HG03175 (cell line): ENCODE results near the gene KRT32.

ENCODE experiments used
- ATAC-seq: cut with Tn5 transposase; IDR thresholded peaks from one replicate; pipeline ENCODE4 v1.9.1; 2021; ENCODE audit warnings: mild to moderate bottlenecking, moderate library complexity; ENCODE audit not compliant: unreplicated experiment

The KRT32 gene

DNA sequence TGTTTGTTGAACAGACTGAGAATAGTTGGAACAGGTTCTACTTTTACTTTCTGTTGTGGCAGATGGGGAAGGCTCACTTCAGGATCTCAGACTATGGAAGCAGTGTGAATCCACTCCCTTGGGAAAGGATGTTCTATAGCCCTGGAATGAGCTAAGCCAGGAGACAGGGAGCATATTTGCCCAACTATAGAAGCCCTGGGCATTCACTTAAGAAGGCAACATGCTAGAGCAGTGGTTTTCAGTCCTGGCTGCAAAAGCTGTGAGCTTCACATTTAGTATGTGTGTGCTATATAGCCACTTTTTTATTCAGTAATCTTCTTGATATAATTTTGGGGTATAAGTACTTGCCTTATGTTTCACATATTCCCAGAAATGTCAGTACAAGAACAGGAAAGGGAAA is 1.2 kb upstream of the KRT32 start:
- ATAC-seq, result no peak

DNA sequence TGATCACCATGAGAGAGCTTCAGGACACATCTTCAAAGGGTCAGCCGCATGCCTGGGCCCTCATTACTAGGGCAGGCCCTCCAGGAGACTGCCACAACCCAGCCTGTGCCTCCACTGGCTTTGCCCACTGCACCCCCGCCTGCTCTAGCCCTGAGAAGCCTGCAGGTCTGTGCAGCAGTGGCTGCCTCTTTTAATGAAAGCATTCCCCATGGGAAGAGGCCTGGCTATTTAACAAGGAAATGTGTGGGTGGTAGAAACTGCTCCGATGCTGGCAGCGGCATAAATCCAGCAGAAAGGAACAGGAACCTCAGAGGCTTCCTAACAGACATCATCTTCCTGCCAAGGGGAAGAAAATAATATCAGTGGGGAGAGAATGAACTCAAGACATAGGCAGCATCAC is 375 bp upstream of the KRT32 start:
- no peak for ATAC-seq

DNA sequence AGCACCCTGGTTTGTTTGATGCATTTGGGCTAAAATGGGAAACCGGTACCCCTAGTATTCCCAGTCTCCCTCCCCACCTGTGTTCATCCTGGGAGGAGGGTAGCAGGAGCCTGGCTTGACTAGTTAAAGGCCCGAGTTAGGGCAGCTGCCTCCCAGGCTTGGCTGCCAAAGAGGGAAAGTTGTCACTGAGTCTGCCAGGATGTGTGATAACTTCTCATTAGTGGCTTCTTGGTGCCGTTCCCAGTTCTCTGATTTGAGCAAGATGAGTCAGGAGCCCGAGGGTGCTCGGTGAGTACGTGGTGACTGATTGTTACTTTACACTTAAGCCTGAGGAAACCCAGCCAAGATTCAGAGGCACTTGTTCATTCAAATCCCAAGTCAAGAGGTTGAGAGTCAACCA is 2.5 kb downstream of the KRT32 start:
- no peak for ATAC-seq

DNA sequence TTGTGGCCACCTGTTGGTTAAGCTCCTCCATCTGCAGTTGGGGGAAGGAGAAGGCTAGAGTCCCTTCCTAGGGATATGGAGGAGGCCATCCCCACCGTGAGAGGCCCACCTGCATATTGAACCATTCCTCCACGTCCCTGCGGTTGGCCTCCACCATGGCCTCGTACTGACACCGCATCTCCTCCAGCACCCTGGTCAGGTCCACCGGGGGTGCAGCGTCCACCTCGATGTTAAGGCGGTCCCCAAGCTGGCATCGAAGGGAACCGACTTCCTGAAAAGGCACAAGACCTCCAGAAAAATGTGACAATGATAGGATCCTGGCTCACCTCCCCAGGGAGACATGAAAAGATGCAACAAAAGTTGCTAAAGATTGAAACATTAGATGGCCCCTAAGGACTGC is 3.0 kb downstream of the KRT32 start:
- no peak for ATAC-seq

DNA sequence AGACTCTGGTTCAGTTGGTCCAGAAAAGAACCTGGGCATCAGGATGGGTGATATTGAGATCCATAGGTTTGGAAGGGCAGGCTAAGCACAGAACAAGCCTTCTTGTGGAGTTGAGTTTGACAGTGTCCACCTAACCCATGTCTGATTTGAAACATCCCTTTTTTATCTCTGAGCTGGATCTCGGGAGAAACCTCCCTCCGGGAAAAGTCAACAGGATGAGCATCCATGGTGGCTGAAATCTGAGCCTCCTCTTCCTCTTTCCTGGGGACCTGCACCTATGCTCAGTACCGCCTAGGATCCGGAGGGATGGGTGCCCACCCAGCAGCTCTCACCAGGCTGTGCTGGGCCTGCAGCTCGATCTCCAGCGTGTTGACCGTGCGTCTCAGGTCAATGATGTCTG is 3.4 kb downstream of the KRT32 start:
- ATAC-seq, result no peak

DNA sequence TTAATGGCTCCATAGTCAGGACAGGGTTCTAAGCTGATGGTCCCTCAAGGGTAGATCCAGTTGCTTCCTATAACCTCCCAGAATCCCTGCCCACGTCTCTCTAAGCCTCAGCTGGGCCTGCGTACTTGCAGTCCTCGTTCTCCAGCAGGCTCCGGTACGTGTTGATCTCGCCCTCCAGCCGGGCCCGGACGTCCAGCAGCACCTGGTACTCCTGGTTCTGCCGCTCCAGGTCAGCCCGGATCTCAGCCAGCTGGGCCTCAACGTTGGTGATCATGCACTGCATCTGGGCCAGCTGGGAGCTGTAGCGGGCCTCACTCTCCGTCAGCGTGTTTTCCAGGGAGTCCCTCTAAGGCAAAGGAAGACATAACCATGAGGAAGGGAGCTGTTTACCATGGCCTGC is 4.5 kb downstream of the KRT32 start:
- no peak for ATAC-seq

DNA sequence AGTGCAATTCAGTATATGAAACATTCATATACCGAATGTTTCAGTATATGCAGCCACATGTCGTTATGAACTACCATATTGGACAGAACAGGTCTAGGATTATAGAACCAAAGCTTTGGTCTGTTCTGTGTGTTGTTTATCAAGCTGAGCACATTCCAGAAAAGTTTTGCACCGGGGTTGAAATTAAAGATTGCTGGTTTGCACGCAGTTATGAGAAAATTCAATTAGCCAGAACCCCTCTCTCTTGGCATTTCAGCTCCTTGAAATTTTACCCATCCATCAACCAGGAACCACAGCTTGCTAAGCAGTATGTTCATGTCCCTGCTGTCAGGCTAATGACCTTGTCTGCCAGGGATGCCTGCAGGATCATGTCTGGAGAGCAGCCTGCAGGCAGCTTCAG is 9.5 kb downstream of the KRT32 start:
- ATAC-seq, result no peak

DNA sequence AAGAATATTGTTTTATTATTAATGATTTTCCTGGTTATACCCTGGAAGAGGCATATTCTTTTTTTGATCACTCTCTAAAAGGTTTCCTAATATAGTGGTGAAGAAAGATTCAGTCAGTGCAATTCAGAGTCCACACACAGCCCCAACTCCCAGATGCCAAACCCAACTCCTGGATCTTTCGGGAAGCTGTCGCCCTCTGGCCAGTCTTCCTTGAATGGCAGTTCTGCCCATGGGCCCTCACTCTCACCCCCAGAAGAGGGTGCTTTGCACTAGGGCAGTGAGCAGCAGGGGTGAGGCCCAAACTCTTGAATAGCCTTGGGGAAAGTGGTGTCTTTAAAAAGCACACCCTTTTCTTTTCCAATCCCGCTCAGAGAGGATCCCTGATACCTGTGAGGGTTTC is 11.0 kb downstream of the KRT32 start:
- ATAC-seq, result no peak

DNA sequence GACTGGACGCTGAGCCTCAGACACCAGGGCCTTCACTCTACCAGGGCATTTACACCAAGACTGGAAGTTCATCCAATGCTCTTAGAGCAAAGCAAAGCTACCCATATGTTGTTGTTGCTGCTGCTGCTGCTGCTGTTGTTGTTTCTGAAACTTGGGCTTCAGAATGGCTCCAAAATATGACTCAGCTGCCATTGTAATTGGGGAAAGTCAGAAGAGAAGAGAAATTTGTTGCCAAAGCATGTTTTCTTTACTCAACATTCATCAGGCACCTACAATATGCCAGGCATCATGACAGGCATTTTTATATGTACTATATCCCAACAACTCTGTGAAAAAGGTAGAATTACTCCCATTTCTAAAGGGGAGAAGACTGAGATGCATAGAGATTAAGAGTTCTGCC is 11.9 kb downstream of the KRT32 start:
- ATAC-seq, result no peak

DNA sequence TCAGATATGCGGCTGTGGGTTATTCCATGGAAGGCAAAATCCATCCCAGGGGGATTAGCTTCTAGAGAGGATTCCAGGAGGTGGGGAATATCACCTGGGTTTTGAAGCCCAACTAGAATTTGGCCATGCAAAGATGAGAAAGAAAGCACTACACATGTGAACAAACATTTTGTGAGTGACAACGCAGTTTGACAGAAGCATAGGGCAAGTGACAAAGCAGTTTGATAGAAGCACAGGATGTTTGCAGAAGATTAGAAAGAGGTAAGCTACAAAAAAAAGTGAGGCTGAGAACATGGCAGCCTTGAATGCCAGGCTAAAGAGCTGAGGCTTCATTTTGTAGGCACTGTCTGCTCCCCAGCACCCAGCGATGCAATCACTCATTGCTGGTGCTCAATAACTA is 14.1 kb downstream of the KRT32 start:
- no peak for ATAC-seq

DNA sequence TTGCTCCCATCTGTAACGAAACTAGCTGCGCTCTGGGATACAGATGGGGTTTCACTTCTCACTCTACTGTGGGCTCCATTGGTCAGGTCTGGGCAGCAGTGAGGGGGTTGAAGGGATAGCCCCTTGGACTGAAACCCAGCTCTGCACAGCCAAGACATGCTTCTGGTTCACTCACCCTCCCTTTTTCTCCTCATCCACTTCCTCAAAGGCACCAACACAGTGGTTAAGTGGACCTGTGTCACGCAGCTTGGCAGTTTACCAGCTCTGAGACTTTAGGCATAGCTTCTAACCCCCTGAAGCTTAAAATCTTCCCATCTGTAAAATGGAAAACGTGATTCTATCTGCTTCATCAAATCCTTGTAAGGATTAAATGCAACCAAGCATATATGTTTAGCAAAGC is 14.9 kb downstream of the KRT32 start:
- ATAC-seq, result no peak

DNA sequence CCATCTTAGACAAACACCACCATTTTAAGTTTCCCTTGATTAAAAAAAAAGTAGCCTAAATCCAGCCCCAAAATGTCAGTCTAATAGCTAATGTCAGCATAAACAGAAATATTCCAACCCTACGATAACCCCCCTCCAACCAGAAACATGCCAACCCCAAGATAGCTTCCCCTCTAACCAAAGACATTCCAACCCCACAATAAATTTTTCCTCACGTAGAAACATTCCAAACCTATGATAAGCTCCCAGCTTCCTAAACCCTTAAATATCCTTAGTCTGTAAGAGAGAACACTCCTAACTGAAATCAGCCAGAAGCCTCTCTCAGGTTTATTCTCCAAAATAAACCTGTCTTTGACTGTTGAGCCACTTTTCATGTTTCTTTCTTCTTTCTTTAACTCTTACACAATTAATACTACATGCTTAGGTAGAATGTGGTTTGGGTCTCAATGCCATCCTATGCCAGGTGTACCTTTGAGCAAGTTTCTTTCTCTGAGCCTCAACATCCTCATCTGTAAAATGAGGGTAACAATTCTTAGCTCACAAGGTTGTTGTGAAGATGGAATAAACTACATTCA is 15.9 kb downstream of the KRT32 start:
- ATAC-seq, result no peak

DNA sequence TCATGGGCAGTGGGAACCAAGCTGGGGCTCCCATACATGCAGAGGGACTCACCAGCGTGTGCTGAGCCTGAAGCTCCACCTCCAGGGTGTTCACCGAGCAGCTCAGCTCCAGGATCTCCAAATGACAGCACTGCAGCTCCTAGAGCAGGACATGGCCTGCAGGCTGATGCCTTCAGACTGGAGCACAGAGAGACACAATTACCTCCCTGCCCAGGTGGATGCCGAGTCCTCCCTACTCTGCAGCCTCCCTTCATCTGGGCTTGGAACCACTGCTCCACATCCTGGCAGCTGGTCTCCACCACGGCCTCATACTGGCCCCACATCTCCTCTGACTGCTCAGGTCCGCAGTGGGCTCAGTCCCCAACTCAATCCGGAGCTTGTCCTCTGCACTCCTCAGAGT is 18.2 kb downstream of the KRT32 start:
- ATAC-seq, result no peak

DNA sequence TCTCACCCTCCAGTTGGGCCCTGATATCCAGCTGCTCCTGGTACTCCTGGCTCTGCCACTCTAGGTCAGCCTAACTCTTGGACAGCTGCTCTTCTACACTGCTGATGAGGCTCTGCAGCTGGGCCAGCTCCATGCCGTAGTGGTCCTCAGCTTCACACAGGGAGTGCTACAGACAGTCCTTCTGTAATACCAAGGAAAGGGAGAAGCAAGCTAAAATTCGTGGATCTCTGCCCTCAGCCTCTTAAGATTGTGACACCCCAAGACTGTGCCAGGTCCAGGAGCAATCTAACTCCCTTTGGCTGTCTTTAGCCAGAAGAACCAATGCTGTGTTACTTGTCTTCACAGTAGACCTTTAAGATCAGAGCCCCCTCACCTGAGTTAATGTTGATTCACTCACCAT is 18.7 kb downstream of the KRT32 start:
- no peak for ATAC-seq

DNA sequence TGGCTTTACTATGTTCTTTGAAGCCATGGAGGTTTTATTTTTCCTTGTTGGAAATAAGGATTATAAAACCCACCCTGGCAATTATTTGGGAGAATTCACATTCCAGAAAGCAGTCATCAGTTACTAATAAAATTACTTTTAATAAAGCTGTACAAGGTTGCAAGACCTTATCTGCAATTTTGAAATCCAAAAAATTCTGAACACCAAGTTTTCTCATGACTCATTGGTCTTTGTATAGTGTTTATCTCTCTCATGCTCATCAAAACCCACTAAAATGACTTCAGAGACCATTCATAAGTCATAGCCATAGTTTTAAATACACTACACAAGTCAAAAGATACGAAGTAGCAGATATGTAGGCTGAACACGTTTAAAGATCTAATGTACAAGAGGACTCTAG is 20.4 kb downstream of the KRT32 start:
- ATAC-seq, result no peak

DNA sequence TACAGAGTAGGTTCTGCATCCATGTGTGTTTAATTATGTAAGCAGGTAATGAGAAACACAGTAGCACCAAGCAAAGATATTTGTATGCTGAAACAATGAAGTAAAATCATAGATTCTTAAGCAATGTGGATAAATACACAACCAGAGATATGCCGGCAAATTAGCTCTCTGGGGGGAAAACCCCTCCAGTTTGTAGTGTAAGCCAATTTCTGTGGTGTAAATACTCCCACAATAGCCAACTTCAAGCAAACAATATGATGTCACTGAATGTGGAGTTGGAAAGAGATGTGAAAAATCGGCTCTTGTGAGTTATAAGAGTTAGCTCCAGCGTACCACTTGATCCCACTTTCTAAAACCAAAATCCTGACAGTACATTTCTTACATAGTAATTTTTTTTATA is 22.5 kb downstream of the KRT32 start:
- ATAC-seq, result no peak

DNA sequence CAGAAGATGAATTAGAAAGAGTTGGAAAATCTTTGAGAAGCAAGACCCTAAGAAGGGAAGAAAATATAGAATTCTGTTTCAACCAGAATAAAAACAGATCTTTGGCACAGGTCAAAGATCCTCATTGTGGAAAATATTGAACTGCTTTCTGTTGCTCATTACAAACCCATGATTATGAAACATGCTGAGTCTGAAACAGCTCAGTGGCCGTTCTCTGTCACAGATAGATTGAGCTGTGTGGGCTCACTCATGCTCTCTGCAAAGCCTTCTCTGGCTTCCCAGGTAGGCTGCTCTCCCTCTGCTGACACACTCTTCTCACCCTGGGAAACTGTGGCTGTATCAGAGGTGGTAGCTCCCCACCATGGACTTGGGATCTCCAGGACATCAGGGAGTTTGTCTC is 23.0 kb downstream of the KRT32 start:
- ATAC-seq, result no peak

DNA sequence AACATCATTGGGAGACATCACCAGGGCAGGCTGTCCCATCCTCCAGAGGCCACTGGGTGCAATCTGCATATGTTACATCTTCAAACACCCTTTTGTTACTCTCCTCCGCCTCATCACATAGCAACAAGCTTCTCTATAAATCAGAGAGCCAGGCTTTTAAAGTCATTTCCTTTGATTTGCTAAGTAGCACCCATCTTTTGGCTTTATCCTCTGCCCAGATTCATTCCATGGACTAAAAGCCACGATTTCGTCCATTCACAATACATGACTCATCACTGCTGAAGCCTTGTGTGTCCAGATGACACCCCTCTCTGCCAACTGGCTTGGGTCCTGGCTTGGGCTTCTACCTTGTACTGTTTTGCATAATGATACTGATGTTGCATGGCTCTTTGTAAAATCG is 24.4 kb downstream of the KRT32 start:
- no peak for ATAC-seq

DNA sequence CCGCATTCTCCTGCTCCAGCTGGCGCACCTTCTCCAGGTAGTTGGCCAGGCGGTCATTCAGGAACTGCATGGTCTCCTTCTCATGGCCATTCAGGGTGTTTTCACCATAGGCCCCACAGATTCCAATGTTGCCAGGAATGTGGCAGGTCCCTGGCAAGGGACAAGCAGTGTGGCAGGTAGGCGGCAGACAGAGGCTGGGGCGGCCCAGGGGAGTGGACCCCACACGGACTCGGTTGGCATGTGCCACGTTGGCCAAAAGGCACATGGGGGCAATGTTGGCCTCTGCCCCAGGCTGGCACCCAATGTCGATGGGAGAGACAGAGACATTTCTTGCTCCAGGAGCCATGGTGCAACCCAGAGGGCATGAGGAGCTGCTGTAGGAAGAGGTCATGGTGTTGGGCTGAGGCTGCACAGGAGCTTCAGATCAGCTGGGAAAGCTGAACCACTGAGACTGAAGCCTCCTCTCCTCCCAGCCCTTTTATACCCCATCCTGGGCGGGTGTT is 26.6 kb downstream of the KRT32 start, which contains the start of gene KRT38:
TSS of gene KRT38 (minus strand) at position 453 of the 503 bp plus-strand sequence. CDS start at position 391, 62 bp downstream.
- ATAC-seq, result no peak

DNA sequence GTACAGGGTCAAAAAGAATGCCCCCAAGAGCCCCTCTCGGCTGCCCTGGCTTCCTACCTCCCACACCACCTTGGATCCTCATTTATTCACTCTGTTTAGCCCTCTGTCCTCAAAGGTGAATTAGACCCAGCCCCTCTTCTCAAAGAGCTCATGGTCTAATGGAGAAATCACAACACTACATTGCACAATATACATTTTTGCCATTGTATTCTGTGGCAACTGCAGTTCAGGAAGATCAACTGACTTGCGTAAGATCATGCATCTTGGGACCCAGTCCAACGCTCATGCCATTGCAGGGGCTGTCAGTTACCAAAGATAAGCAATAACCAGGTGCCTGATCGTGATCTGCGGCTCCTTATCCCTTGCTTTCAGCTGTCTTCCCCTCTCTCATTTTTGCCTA is 27.8 kb downstream of the KRT32 start:
- no peak for ATAC-seq

DNA sequence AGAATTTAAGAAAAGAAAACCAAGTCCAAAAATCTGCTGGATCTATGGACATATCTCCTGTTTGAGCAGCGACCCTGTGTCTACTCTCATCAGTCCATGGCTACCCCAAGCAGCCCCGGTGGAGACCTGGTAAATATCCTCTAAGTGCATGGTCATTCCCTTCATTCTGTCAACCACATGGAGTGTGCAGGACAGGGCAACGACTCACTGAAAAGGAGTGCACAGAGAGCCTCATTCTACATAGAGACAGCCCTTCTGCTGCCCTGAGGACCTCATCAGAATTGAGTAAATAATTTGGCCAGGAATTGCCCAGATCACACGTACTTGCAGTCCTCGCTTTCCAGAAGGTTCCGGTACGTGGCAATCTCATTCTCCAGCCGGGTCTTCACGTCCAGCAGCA is 29.4 kb downstream of the KRT32 start:
- ATAC-seq, result no peak

DNA sequence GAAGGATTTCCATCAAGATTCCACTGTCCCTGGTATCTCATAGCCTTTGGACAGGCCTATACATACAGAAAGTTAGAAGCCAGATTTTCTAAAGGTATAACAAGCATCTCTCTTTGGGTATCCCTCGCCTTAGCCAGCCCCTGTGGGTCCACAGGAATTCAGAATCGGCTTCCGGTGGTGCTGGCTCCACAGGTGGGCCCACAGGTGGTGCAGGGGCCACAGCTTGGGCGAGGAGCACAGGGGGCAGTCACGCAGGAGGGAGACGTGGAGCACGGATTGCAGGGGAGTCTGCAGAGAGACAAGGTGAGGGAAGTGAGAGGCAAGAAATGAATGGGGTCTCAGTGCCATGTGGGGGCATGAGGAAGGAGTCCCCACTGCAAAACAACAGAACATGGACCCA is 29.9 kb downstream of the KRT32 start:
- ATAC-seq, result no peak

DNA sequence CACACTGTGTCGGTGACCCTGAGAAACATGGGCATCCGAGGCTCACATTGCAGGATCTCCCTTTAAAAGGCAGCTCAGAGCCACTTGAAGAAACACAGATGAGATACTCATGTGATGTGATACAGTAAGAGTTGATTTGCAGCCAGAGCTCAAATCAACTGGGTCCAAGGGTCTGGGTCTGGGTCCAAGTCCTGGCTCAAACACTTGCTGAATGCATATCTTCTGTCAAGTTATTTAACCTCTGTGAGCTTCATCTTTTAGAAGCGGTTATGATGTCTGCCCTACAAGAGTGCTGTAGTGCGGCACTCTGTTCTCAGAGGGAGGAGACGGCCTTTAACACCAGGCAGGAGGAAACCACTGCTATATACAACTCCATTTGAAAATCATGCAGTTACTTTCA is 32.8 kb downstream of the KRT32 start:
- ATAC-seq, result no peak
